ENCODE measurements around the gene P2RX6.
"Not testable (repeated sequence)": the region's sequence is repeated elsewhere in the genome, so short reads cannot be mapped to it uniquely, and the experiment has no call there.

The P2RX6 gene

DNA sequence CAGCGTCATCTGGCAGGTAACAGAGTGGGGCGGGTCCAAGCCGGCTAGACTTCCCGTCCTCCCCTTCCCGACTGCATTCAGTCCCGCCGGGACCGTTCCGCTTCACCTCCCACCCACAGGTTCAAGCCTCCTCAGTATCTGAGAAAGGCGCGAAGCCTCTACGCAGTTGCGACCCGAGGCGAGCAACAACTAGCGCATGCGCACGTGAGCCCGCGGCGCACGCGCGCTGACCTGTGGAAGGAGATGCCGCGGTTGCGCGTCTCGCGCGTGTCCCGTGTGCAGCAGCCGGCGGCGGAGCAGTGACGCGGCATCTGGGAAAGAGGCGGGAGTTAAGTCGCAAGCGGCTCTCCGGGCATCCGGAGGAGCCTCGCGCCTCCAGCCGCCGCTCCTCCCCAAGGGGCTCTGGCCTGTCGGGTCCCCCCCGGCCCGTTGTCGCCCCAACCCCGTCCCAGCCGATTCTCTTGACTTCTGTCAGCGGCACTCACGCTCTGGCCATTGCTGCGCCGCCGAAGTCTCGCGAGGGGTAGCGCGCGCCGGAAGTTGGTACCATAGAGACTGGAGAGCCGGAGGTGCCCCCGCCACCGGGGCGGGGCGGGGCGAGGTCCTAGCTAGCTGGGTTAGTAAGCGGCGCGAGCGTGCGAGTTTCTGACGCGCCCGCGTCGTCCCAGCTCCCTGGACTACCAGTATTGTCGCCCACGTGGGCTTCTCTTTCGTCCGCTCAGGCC lies 13.2 kb upstream of the P2RX6 start, which contains the start of gene THAP7:
Gene THAP7 (minus strand): TSS at position 518 of the 725 bp plus-strand sequence. CDS start 207 bp downstream, at position 311.
- Histone ChIP-seq H3K9me3 (ENCODE audit: insufficient read depth, low read length, severe bottlenecking) (no peaks in the 10 kb centered on the region), H3K27ac (ENCODE audit: low read length) (peak within 1 kb of the TSS; percentile 95), H4K20me1 (ENCODE audit: insufficient read depth, low read length) (peaks cover 26% of the 10 kb centered on the region), H3K4me3 (ENCODE audit: low read depth in 1 of 2, low read length in 2 of 2) (peak within 1 kb of the TSS; percentile 84 to 99), H3K4me1 (ENCODE audit: insufficient read depth, low read length) (peaks cover 36% of the 10 kb centered on the region), H3K79me2 (ENCODE audit: insufficient read depth, low read length) (peaks cover 40% of the 10 kb centered on the region), H3K27me3 (ENCODE audit: insufficient read depth, low read length, poor library complexity) (no peaks in the 10 kb centered on the region), H3K4me2 (ENCODE audit: insufficient read depth, low read length) (peak within 1 kb of the TSS; percentile 100), H2AFZ (ENCODE audit: low read depth, low read length) (peak within 1 kb of the TSS; percentile 89), H3K9ac (ENCODE audit: low read depth, low read length) (peak within 1 kb of the TSS; percentile 93), H3K36me3 (ENCODE audit: insufficient read depth, low read length) (peaks cover 45% of the 10 kb centered on the region)
- DNase-seq (peak; percentile 97), ATAC-seq (ENCODE audit: insufficient read depth, low read depth) (peak; percentile 86)
- TF ChIP-seq EZH2 (IDR thresholded peaks at IDR 0.05; ENCODE audit: borderline replicate concordance, low read depth, low read length, severe bottlenecking) = no peak
- TF ChIP-seq, protein P1, sequence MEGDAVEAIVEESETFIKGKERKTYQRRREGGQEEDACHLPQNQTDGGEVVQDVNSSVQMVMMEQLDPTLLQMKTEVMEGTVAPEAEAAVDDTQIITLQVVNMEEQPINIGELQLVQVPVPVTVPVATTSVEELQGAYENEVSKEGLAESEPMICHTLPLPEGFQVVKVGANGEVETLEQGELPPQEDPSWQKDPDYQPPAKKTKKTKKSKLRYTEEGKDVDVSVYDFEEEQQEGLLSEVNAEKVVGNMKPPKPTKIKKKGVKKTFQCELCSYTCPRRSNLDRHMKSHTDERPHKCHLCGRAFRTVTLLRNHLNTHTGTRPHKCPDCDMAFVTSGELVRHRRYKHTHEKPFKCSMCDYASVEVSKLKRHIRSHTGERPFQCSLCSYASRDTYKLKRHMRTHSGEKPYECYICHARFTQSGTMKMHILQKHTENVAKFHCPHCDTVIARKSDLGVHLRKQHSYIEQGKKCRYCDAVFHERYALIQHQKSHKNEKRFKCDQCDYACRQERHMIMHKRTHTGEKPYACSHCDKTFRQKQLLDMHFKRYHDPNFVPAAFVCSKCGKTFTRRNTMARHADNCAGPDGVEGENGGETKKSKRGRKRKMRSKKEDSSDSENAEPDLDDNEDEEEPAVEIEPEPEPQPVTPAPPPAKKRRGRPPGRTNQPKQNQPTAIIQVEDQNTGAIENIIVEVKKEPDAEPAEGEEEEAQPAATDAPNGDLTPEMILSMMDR (IDR thresholded peaks at IDR 0.05; ENCODE audit: borderline replicate concordance, extremely low read depth, low read length, poor library complexity, severe bottlenecking) = no peak

DNA sequence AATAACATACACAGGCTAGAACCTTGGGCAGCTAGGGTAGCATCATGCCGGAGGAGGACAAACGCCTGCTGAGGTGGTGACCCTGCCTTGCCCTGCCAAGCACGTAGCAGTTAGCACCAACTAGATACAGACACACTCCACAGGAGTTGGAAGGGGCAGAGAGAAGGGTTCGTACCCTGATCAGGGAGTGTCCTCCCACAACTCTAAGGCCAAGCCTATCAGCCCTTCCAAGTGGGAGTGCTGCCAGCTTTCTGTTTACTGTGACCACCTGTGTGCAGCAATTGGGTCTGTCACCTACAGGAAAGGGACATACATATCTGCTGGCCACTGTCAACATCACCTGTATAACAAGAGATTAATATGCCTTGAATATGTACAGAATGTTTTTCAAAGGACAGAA lies 11.2 kb upstream of the P2RX6 start:
- Histone ChIP-seq H3K27me3 (ENCODE audit: insufficient read depth, low read length, poor library complexity) (no peaks in the 10 kb centered on the region), H3K4me3 (ENCODE audit: low read depth in 1 of 2, low read length in 2 of 2) (peak overlapping the region in 1 of 2 experiments; percentile 84; a peak in 1 of 4 replicates), H4K20me1 (ENCODE audit: insufficient read depth, low read length) (peaks cover 21% of the 10 kb centered on the region), H3K36me3 (ENCODE audit: insufficient read depth, low read length) (peaks cover 25% of the 10 kb centered on the region), H3K4me2 (ENCODE audit: insufficient read depth, low read length) (peak overlapping the region; percentile 100), H3K9ac (ENCODE audit: low read depth, low read length) (no peak overlapping the region), H3K79me2 (ENCODE audit: insufficient read depth, low read length) (peaks cover 40% of the 10 kb centered on the region), H2AFZ (ENCODE audit: low read depth, low read length) (no peak overlapping the region), H3K27ac (ENCODE audit: low read length) (no peak overlapping the region), H3K9me3 (ENCODE audit: insufficient read depth, low read length, severe bottlenecking) (no peaks in the 10 kb centered on the region), H3K4me1 (ENCODE audit: insufficient read depth, low read length) (peaks cover 36% of the 10 kb centered on the region)
- DNase-seq (no peak), ATAC-seq (ENCODE audit: insufficient read depth, low read depth) (no peak)
- TF ChIP-seq, protein P1 (IDR thresholded peaks at IDR 0.05; ENCODE audit: borderline replicate concordance, extremely low read depth, low read length, poor library complexity, severe bottlenecking) = no peak

DNA sequence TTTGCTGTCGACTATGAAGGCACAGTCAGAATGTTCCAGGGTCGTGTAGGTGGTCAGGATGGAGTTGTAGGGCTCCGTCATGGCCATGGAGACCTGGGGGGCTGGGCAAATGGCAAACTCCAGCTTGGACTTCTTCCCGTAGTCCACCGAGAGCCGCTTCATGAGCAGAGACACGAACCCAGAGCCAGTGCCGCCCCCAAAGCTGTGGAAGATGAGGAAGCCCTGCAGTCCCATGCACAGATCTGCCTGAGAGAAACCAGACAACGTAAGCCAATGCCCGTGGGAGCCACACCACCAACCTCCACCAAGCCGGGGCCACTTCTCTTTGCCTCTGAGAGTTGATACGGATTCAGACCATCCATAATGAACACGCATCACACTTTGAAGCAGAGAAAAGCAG lies 5.8 kb upstream of the P2RX6 start:
- H3K9me3 ChIP-seq (ENCODE audit: insufficient read depth, low read length, severe bottlenecking); H3K27ac ChIP-seq (ENCODE audit: low read length); H3K36me3 ChIP-seq (ENCODE audit: insufficient read depth, low read length); H3K4me3 ChIP-seq (ENCODE audit: low read depth in 1 of 2, low read length in 2 of 2); H2AFZ ChIP-seq (ENCODE audit: low read depth, low read length); H3K79me2 ChIP-seq (ENCODE audit: insufficient read depth, low read length); DNase-seq; ATAC-seq (ENCODE audit: insufficient read depth, low read depth); H3K27me3 ChIP-seq (ENCODE audit: insufficient read depth, low read length, poor library complexity); H3K9ac ChIP-seq (ENCODE audit: low read depth, low read length); H3K4me2 ChIP-seq (ENCODE audit: insufficient read depth, low read length); H3K4me1 ChIP-seq (ENCODE audit: insufficient read depth, low read length): not testable (repeated sequence)
- H4K20me1 ChIP-seq (ENCODE audit: insufficient read depth, low read length) = peaks cover 12% of the 10 kb centered on the region; the same call in 1 of the 2 replicates

DNA sequence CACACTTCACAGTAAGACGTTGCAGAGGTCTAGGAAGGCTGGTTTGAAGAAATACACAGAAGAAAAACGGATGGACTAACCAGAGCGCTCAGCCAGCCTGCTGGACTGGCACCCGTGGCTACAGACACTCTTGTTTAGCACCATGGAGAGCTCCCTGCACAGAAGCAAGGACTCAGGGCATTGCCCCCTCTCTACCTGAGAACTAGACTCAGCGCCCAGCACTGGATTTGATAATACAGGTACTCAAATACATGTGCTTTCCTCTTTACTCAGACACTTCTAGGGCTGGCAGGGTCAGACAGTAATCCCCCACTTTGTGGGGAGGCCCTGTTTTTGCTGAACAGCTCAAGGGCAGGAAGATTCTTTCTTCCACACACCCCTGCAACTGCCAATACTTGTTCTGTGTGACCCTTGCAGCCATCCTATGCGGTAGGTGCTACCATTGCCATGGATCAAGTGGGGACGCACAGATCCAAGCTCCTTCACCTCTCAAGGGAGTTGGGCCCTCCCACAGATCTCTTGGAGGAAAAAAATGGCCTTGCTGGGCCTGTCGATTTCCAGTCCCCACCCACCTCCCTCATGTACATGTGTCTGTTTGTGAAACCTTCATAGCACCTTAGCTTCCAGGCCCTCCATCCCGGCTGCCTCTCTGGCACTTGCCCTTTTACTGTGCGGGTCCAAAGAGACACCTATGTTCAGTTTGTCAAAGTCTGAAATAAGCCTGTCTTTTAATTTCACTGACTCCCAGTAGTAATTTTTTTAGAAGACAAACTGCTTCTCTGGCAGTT lies 5.1 kb upstream of the P2RX6 start:
- H3K79me2 ChIP-seq (ENCODE audit: insufficient read depth, low read length) = no peaks in the 10 kb centered on the region
- H3K9ac ChIP-seq (ENCODE audit: low read depth, low read length) = no peak overlapping the region
- ATAC-seq (ENCODE audit: insufficient read depth, low read depth) (peak; percentile 75), DNase-seq (peak; percentile 70)
- H3K9me3 ChIP-seq (ENCODE audit: insufficient read depth, low read length, severe bottlenecking) = no peaks in the 10 kb centered on the region
- no peaks in the 10 kb centered on the region for H3K36me3 ChIP-seq (ENCODE audit: insufficient read depth, low read length)
- H3K27ac ChIP-seq (ENCODE audit: low read length) = no peak overlapping the region
- TF ChIP-seq, protein P1 (IDR thresholded peaks at IDR 0.05; ENCODE audit: borderline replicate concordance, extremely low read depth, low read length, poor library complexity, severe bottlenecking) = no peak
- no peak for TF ChIP-seq EZH2 (IDR thresholded peaks at IDR 0.05; ENCODE audit: borderline replicate concordance, low read depth, low read length, severe bottlenecking)
- peaks cover 12% of the 10 kb centered on the region; the same call in 1 of the 2 replicates for H4K20me1 ChIP-seq (ENCODE audit: insufficient read depth, low read length)
- H3K4me2 ChIP-seq (ENCODE audit: insufficient read depth, low read length) = no peak overlapping the region
- peaks cover 12% of the 10 kb centered on the region for H3K4me1 ChIP-seq (ENCODE audit: insufficient read depth, low read length)
- H3K27me3 ChIP-seq (ENCODE audit: insufficient read depth, low read length, poor library complexity) = peaks cover 7% of the 10 kb centered on the region
- H3K4me3 ChIP-seq (ENCODE audit: low read depth in 1 of 2, low read length in 2 of 2) = no peak overlapping the region
- no peak overlapping the region for H2AFZ ChIP-seq (ENCODE audit: low read depth, low read length)

Data from DND-41 (cell line).